Measurements from ENCODE around the gene FGF1.

Gene FGF1

DNA sequence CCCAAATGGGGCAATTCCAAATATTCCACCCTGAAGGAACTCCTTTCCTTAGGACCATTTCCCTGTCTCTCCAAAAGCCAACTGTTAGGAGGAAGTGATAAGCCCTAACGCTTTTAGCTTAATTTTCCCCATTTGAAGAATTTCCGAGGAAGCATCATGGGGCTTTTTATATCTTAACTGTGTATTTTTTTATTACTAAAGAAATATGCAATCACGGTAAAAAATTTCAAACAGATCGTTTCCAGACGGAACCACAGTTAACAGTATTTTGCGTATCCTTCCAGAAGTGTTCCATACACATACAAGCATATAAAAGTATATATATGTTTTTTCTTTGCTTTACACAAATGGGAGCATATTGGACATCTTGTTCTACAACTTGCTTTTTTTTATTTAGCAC lies 133.8 kb downstream of the FGF1 start:
- DNase-seq (ENCODE audit: low read depth in 1 of 2, low spot score in 1 of 2): no peak
- TF ChIP-seq JUND (IDR thresholded peaks at IDR 0.05; ENCODE audit: low read depth): no peak
- in situ Hi-C loops (cut with HindIII; ENCODE audit: low pct_unique_long_range_greater_than_20kb, low sequenced_read_pairs): no loop called here

DNA sequence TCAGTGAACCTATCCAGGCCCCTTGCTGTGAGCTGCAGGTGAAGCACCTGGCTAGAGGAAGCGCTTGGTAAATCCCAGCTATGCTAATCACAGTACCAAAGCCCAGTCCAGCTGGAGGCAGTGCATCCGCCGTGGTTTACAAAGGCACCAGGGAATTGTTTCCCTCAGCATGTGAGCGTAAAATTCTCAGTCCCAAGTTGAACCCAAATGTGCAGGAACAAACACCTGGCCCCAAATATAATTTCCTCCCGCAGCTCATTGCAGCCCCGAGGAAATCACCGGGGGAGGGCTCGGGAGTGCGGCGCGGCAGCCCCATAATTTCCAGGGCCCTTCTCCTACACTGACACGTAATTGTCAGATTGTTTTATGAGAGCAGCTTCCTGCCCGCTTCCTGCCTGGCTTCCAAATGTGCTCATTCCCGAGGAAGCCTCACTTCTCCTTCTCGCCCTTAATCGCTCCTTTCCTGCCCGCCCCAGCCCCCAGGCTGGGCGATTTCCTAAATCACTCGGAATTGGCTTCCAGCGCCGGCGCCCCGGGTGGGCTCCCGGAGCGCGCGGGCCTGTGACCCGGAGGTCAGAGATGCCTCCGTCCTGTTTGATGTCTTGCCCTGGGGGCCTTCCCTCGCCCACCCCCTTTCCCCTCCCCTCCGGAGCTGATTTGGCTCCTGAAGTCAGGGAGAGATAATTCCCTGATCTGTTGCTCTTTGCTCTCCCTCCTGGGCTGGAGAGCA lies 134.4 kb downstream of the FGF1 start:
- DNase-seq (ENCODE audit: low read depth in 1 of 2, low spot score in 1 of 2): no peak
- no peak for TF ChIP-seq JUND (IDR thresholded peaks at IDR 0.05; ENCODE audit: low read depth)
- in situ Hi-C loops (cut with HindIII; ENCODE audit: low pct_unique_long_range_greater_than_20kb, low sequenced_read_pairs): no loop called here

DNA sequence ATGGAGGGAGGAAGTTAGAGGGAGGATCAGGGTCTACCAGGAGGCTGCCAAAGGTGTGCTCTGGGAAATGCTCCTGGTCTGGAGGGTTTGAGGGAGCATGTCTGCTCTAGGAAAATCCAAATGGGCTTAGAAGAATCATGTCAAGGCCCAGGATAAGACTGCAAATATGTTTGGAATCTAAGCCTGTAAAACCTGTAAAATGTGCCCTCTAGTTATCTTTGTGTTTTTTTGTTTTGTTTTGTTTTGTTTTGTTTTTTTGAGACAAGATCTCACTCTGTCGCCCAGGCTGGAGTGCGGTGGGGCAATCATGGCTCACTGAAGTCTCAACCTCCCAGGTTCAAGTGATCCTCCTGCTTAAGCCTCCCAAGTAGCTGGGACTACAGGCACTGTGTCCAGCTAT lies 135.4 kb downstream of the FGF1 start:
- in situ Hi-C loops (cut with HindIII; ENCODE audit: low pct_unique_long_range_greater_than_20kb, low sequenced_read_pairs): no loop called here
- peak in 1 of 2 experiments; percentile 42 for DNase-seq (ENCODE audit: low read depth in 1 of 2, low spot score in 1 of 2)
- TF ChIP-seq JUND (IDR thresholded peaks at IDR 0.05; ENCODE audit: low read depth): no peak

DNA sequence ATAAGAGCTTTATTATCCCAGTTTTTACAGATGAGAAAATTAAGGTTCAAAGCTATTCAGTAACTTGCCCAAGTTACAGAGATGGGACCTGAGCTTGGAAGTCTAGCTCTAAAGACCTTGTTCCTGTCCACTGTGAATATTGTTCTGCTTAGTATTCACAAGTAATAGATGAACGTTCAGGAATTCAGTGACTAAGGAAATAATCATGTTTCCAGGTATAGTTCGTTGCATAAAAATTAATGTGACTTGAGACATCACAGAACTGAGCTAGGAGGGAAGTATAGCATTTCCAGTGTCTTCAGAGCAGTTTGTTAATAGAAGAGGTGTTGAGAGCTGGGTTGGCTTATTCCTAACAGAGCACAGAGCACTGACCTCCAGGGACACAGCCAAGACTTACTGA lies 136.1 kb downstream of the FGF1 start:
- DNase-seq (ENCODE audit: low read depth in 1 of 2, low spot score in 1 of 2): no peak
- TF ChIP-seq JUND (IDR thresholded peaks at IDR 0.05; ENCODE audit: low read depth): no peak
- in situ Hi-C loops (cut with HindIII; ENCODE audit: low pct_unique_long_range_greater_than_20kb, low sequenced_read_pairs): loop anchor here (25.0 kb wide), 1 partner anchor 388 kb away; no protein-coding TSS in a partner anchor

DNA sequence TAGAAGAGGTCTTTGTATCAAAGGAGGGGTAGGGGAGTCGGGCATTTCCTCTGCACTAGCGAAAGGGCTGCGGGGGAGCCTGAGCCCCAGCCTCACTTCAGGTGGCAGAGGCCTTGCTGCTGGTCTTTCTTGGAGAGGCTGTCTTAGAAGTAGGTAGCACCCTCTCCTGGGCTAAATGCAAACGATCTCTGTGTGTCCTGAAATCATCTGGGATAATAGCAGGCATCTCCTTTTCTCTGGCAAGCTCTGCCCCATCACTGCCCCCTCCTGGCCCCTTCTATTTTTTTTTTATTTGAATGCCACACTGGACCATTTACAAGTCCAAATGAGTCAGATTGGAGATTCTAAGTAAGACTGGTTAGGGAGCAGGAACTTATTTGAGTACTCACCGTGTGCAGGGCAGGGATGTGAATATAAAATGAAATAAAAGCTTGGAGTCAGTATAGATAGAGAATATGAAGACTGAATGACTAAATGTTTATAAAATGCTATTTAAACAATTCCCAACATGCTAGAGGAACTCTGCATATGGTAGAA lies 137.1 kb downstream of the FGF1 start:
- DNase-seq (ENCODE audit: low read depth in 1 of 2, low spot score in 1 of 2): peak; percentile 78 to 95
- in situ Hi-C loops (cut with HindIII; ENCODE audit: low pct_unique_long_range_greater_than_20kb, low sequenced_read_pairs): loop anchor here (25.0 kb wide), 1 partner anchor 387 kb away; no protein-coding TSS in a partner anchor
- TF ChIP-seq JUND (IDR thresholded peaks at IDR 0.05; ENCODE audit: low read depth): no peak

DNA sequence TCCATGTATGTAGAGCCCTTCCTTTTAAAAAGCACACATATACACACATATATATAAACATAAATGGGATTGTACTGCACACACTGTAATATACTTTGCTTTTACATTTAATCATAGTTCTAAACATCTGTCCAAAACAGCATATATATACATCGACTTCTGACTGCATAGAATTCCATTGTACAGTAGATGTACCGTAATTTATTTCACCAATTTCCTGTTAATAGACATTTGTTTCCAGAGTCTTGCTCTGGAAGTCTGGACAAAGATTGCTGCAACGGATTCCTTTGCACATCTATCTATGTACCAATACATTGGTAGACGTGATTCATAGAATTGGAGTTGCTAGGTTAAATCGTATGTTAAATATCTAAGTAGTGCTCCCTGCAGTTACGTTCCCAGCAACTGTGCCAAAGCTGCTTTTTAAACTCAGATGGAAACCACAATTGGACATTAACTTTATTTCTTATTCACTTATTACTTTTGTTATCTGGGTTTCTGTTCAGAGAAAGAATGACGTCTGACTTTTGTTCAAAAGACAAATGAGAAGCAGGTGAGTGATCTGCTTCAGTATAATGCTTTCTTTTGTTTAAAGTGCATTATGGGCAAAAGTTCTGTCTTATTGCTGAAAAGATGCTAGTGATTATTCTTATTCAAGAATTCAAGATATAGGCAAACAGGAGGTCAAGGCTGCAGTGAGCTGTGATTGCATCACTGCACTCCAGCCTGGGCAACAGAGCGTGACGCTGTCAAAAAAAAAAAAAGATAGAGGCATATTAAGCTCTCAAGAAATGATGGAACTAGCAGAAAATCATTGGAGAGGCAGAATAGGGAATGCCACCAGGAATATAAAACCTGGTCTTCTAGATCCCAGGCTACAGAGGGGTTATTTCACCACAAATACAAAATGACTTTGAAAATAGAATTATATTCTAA lies 138.2 kb downstream of the FGF1 start:
- in situ Hi-C loops (cut with HindIII; ENCODE audit: low pct_unique_long_range_greater_than_20kb, low sequenced_read_pairs): loop anchor here (25.0 kb wide), 1 partner anchor 385 kb away; no protein-coding TSS in a partner anchor
- no peak for TF ChIP-seq JUND (IDR thresholded peaks at IDR 0.05; ENCODE audit: low read depth)
- no peak for DNase-seq (ENCODE audit: low read depth in 1 of 2, low spot score in 1 of 2)

DNA sequence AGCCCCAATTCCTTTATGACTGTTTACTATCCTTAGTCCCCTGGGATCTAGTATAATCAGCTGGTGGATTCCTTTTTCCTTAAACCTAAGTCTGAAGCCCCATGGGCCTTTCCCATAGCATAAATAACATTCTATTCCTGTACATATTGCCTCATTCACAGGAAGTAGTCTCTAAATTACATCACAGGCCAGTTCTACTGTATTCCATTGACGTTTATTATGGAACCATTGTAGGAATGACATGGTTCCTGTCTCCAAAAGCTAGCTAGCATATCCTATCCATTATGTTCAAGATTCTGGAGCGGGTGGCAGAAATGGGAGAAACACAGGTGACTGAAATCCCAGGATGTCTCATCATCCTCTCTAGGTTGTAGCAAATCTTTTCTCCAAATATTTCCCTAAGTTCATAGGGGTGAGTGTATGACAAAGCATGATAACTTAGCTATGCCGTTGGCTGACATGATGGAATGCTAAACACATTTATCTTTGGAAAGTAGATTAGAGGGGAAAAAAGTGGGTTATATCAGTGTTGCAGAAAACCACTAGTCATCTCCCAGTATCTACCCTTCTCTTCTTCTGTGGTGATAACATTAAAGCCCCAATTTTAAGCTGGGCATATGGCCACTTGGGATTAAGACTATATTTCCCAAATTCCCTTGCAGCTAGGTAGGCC lies 140.1 kb downstream of the FGF1 start:
- in situ Hi-C loops (cut with HindIII; ENCODE audit: low pct_unique_long_range_greater_than_20kb, low sequenced_read_pairs): loop anchor here (25.0 kb wide), 1 partner anchor 383 kb away; no protein-coding TSS in a partner anchor
- TF ChIP-seq JUND (IDR thresholded peaks at IDR 0.05; ENCODE audit: low read depth): no peak
- no peak for DNase-seq (ENCODE audit: low read depth in 1 of 2, low spot score in 1 of 2)

DNA sequence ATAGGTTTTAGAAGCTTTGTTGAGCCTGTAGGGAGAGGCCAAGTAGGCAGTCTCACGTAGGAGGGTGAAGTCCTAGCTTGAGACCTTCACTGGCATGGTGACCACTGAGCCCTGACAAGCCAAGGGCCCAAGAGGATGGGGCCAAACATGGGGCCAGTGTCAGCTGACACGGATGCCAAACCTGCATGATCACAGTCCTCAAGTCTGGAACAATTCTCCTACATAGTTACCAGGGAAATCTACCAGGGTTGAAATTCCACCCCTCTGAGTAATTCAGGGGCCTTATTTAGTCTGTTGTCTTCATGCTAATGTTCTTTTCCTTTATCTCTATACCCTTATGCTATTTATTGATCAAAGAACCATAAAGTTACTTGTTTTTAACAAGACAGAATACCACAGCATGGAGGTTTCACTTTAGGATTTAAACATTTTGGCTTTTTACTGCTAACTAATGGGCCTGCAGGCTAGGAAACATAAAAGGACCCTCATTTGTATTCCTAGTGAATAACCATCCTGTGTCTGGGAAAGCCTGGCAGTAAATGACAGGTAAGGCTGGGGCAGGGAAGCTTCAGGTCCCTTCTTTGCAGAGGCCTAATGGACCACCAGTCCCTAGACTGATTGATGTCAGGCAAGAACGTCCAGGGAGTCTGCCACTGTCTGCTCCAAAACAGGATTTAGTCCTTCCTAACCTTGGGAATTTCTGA lies 140.8 kb downstream of the FGF1 start:
- no peak for TF ChIP-seq JUND (IDR thresholded peaks at IDR 0.05; ENCODE audit: low read depth)
- DNase-seq (ENCODE audit: low read depth in 1 of 2, low spot score in 1 of 2): no peak
- in situ Hi-C loops (cut with HindIII; ENCODE audit: low pct_unique_long_range_greater_than_20kb, low sequenced_read_pairs): loop anchor here (25.0 kb wide), 1 partner anchor 383 kb away; no protein-coding TSS in a partner anchor

DNA sequence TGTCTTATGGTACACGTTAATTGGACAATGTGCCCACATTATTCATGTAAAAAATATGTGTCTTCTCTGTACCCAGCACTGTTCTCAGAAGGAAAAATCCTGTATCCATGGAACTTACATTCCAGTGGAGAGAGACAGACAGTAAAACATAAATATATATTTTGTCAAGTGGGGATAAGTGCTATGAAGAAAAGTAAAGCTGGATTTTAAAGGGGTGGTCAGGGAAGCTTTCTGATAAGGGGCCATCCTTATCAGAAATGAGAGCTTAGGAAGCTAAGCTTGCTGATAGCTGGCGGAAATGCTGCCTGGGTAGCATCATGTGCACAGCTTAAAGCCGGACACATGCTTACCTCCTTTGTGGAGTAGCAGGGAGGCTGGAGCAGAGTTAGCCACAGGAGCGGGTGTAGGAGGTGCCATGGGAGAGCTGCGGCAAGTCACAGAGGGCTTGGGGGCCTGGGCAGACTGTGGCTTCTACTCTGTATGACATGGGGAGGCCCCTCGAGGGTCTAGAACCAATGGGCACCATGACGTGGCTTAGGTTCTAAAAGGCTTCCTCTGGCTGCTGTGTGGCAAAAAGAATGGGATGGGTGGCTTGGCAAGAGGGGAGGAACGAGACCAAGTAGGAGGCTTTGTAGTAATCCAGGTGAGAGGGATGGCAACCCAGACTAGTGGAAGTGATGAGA lies 141.7 kb downstream of the FGF1 start:
- no peak for TF ChIP-seq JUND (IDR thresholded peaks at IDR 0.05; ENCODE audit: low read depth)
- DNase-seq (ENCODE audit: low read depth in 1 of 2, low spot score in 1 of 2): no peak
- in situ Hi-C loops (cut with HindIII; ENCODE audit: low pct_unique_long_range_greater_than_20kb, low sequenced_read_pairs): loop anchor here (25.0 kb wide), 1 partner anchor 382 kb away; no protein-coding TSS in a partner anchor

DNA sequence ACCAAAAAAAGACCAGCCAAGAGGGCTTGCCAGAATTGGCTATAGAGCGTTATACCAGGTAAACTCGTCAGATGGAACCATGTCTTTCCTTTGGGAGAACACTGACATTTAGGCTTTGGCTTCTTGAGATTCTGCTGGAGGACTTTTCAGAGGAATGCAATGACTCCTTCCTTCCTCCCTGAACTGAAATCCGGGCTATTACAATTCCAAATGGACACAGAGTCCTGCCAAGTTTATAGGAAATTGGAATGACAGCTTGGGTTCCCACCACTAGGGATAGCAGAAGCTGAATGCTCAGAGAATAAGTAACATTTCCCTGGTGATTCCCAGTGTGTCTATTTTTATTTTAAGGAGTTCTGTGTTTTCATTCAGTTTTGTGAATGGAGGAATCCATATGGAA lies 143.0 kb downstream of the FGF1 start:
- no peak for DNase-seq (ENCODE audit: low read depth in 1 of 2, low spot score in 1 of 2)
- TF ChIP-seq JUND (IDR thresholded peaks at IDR 0.05; ENCODE audit: low read depth): no peak
- in situ Hi-C loops (cut with HindIII; ENCODE audit: low pct_unique_long_range_greater_than_20kb, low sequenced_read_pairs): loop anchor here (25.0 kb wide), 1 partner anchor 381 kb away; no protein-coding TSS in a partner anchor
